Endothelial cell of umbilical vein (primary cell): ENCODE data around the gene IGFL2. TPM values are rescaled to one million over a fixed set of nuclear protein-coding genes. Genes with fewer than 3 reads are reported as not detected.

Source experiments
- BruUV-seq: library from RNA; stranded (reverse); fragments of 400-500 nt; replicated peaks from 2 replicates; lab custom pipeline; 2021; lab: Mats Ljungman, UMichigan
- CTCF ChIA-PET: fragments of 300-600, 350-600 bp; sonication (Branson Sonifier 250); formaldehyde crosslinking; loops from one replicate; lab custom pipeline; 2021; ENCODE audit warnings: antibody characterized with exemption, inconsistent platforms; lab: Charles Lee
- POLR2A ChIA-PET: fragments of 300-600, 350-600 bp; sonication (Branson Sonifier 250); formaldehyde crosslinking; loops from one replicate; lab custom pipeline; 2021; ENCODE audit warnings: antibody characterized with exemption, inconsistent platforms; lab: Charles Lee
- DNase-seq: peaks from one replicate; pipeline ENCODE4 v3.0.0-alpha.2; 2011; ENCODE audit warnings: low read depth, low spot score
- FAIRE-seq: peaks from 2 replicates; lab custom pipeline; 2011; peaks lifted over from hg19 to GRCh38; lab: Jason Lieb, UNC
- H2AFZ ChIP-seq: 2 replicates; pipeline ENCODE4 v1.6.0; 2012; ENCODE audit warnings: low read depth, low read length, control low read depth, inconsistent platforms
- H3K27ac ChIP-seq: 2 replicates; pipeline ENCODE4 v1.5.1; 2011; ENCODE audit warnings: low read depth, mild to moderate bottlenecking, control low read depth, low read length, moderate library complexity; ENCODE audit not compliant: insufficient read depth
- H3K27me3 ChIP-seq, 2 experiments: 2 replicates each; pipeline versions ENCODE4 v1.6.0 to v1.6.1; 2011; ENCODE audit warnings: low read length in 2 of 2, mixed read lengths in 1 of 2; ENCODE audit not compliant: control insufficient read depth in 2 of 2, insufficient read depth in 2 of 2
- H3K36me3 ChIP-seq, 2 experiments: 2 replicates in 1 of 2; 3 replicates in 1 of 2; pipeline ENCODE4 v1.5.1; 2011; ENCODE audit warnings: low read length in 2 of 2, mild to moderate bottlenecking in 1 of 2, moderate library complexity in 1 of 2; ENCODE audit not compliant: control insufficient read depth in 2 of 2, insufficient read depth in 2 of 2; ENCODE audit errors: extremely low read depth in 1 of 2
- H3K4me1 ChIP-seq: 3 replicates; pipeline ENCODE4 v1.5.1; 2011; ENCODE audit warnings: mild to moderate bottlenecking, low read length; ENCODE audit not compliant: control insufficient read depth, insufficient read depth; ENCODE audit errors: extremely low read depth
- H3K4me2 ChIP-seq: 2 replicates; pipeline ENCODE4 v1.6.1; 2011; ENCODE audit warnings: low read length, control low read depth, mixed read lengths; ENCODE audit not compliant: insufficient read depth
- H3K4me3 ChIP-seq, 3 experiments: fragments of 200-600 bp in 1 of 3; sonication (generic), shearing (Covaris generic) in 1 of 3; replicated peaks in 1 of 3; 2 replicates each; pipeline ENCODE4 v1.5.1; 2011 to 2016; ENCODE audit warnings: control low read depth in 3 of 3, low read length in 3 of 3, mild to moderate bottlenecking in 2 of 3, inconsistent platforms in 1 of 3, low read depth in 1 of 3, moderate library complexity in 1 of 3; ENCODE audit not compliant: insufficient read depth in 1 of 3
- H3K79me2 ChIP-seq: 2 replicates; pipeline ENCODE4 v1.6.0; 2012; ENCODE audit warnings: low read length, inconsistent platforms; ENCODE audit not compliant: control insufficient read depth, insufficient read depth
- H3K9ac ChIP-seq: replicated peaks from 2 replicates; pipeline ENCODE3; 2011; ENCODE audit warnings: low read length, control low read depth; ENCODE audit not compliant: insufficient read depth; ENCODE audit errors: extremely low read depth
- H3K9me1 ChIP-seq: replicated peaks from 3 replicates; pipeline ENCODE4 v1.6.0; 2011; ENCODE audit warnings: mild to moderate bottlenecking, low read length; ENCODE audit not compliant: control insufficient read depth, insufficient read depth; ENCODE audit errors: extremely low read depth
- H3K9me3 ChIP-seq: replicated peaks from 2 replicates; pipeline ENCODE4 v1.5.1; 2012; ENCODE audit warnings: low read length, inconsistent platforms; ENCODE audit not compliant: control insufficient read depth, insufficient read depth
- H4K20me1 ChIP-seq: replicated peaks from 2 replicates; pipeline ENCODE3; 2011; ENCODE audit warnings: mild to moderate bottlenecking, low read length; ENCODE audit not compliant: control insufficient read depth, insufficient read depth; ENCODE audit errors: extremely low read depth
- EZH2 ChIP-seq: IDR thresholded peaks from 2 replicates; pipeline ENCODE4 v1.6.1; 2012; ENCODE audit warnings: borderline replicate concordance, low read depth, mild to moderate bottlenecking, moderate library complexity, low read length, inconsistent platforms; ENCODE audit not compliant: severe bottlenecking
- FOS ChIP-seq: IDR thresholded peaks from 2 replicates; pipeline ENCODE4 v1.6.1; 2011; ENCODE audit warnings: mild to moderate bottlenecking, low read length, moderate library complexity, borderline replicate concordance; ENCODE audit not compliant: insufficient read depth
- GATA2 ChIP-seq: IDR thresholded peaks from 2 replicates; pipeline ENCODE4 v1.7.0; 2011; ENCODE audit warnings: low read depth, mild to moderate bottlenecking, moderate library complexity, mixed read lengths, low read length; ENCODE audit not compliant: insufficient read length, insufficient read depth
- JUN ChIP-seq: IDR thresholded peaks from 2 replicates; pipeline ENCODE4 v1.6.1; 2011; ENCODE audit warnings: borderline replicate concordance, low read depth; ENCODE audit not compliant: insufficient read length, insufficient read depth
- MYC ChIP-seq: IDR thresholded peaks from one replicate; pipeline ENCODE4 v1.6.1; 2011; ENCODE audit warnings: mild to moderate bottlenecking, low read depth, low read length
- POLR2A ChIP-seq: IDR thresholded peaks from 2 replicates; pipeline ENCODE4 v1.6.1; 2012; ENCODE audit warnings: low read depth, mild to moderate bottlenecking, control low read depth, low read length
- POLR2AphosphoS5 ChIP-seq: IDR thresholded peaks from 2 replicates; pipeline ENCODE4 v1.6.1; 2012; ENCODE audit warnings: low read depth, mild to moderate bottlenecking, control low read depth, low read length, moderate library complexity; ENCODE audit not compliant: insufficient read depth
- dilution Hi-C: fragments of 300-500 bp; cut with MboI; formaldehyde crosslinking; loops from one replicate; pipeline ENCODE4 v1.15.0; 2019; ENCODE audit warnings: low sequenced_read_pairs; ENCODE audit not compliant: extremely low pct_ligation_motif_present
- intact Hi-C: fragments of 100-400 bp; cut with micrococcal nuclease; formaldehyde crosslinking; loops from one replicate; pipeline ENCODE4 v1.10.0; 2022
- polyA plus RNA-seq, 4 experiments: library from polyadenylated mRNA; depleted of rRNA in 3 of 4; stranded (reverse) in 3 of 4; unstranded in 1 of 4; fragments of >200 nt; gene quantifications; 2 replicates each; pipeline versions ENCODE4 v1.2.1 to v1.2.3, GENCODE V29; 2011 to 2012; ENCODE audit warnings: missing spikeins in 1 of 4
- total RNA-seq: library from RNA; stranded (reverse); gene quantifications from 2 replicates; pipeline ENCODE4 v1.2.3, GENCODE V29; 2021
- TF ChIP-seq, protein P1 (sequence below): IDR thresholded peaks from 2 replicates; pipeline ENCODE4 v1.6.1; 2011; ENCODE audit not compliant: insufficient read depth, insufficient read length
- TF ChIP-seq, protein P2 (sequence below), 2 donors: IDR thresholded peaks; 1 replicate in 1 of 2; 2 replicates in 1 of 2; pipeline ENCODE4 v1.5.1; 2011; ENCODE audit warnings: low read length in 2 of 2, mild to moderate bottlenecking in 2 of 2, moderate library complexity in 2 of 2, control low read depth in 1 of 2, inconsistent platforms in 1 of 2, low read depth in 1 of 2; ENCODE audit not compliant: insufficient read depth in 1 of 2; ENCODE audit errors: extremely low read depth in 1 of 2

Gene IGFL2
- total and polyA plus RNA-seq, 2 donors (not counting 3 experiments of a cell fraction or from before 2014, with no cell fraction given) = not detected

DNA sequence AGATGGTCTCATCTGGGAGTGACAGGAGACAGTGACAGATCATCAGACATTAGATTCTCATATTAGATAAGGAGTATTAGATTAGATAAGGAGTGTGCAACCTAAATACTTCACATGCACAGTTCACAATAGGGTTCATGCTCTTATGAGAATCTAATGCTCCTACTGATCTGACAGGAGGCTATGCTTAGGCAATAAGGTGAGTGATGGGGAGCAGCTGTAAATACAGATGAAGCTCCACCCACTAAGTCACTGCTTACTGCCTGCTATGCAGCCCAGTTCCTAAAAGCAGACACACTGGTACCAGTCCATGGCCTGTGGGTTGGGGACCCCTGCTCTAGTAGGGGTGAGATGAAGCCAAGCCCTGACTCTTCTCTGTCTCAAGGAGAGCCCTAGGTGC lies 13.5 kb upstream of the IGFL2 start:
- ChIA-PET POLR2A (no interaction called here), CTCF (no interaction called here)
- no TSS peak for BruUV-seq
- dilution Hi-C loops = no loop called here
- peaks cover 0 to 24% of the 10 kb centered on the region in 2 experiments for H3K27me3 ChIP-seq
- H4K20me1 ChIP-seq = no peaks in the 10 kb centered on the region
- H3K27ac ChIP-seq = no peak overlapping the region
- TF ChIP-seq MYC (no peak), POLR2A (no peak), FOS (no peak), EZH2 (no peak), POLR2AphosphoS5 (no peak), GATA2 (no peak), JUN (no peak)
- TF ChIP-seq, protein P1, sequence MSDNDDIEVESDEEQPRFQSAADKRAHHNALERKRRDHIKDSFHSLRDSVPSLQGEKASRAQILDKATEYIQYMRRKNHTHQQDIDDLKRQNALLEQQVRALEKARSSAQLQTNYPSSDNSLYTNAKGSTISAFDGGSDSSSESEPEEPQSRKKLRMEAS = no peak
- TF ChIP-seq, protein P2, sequence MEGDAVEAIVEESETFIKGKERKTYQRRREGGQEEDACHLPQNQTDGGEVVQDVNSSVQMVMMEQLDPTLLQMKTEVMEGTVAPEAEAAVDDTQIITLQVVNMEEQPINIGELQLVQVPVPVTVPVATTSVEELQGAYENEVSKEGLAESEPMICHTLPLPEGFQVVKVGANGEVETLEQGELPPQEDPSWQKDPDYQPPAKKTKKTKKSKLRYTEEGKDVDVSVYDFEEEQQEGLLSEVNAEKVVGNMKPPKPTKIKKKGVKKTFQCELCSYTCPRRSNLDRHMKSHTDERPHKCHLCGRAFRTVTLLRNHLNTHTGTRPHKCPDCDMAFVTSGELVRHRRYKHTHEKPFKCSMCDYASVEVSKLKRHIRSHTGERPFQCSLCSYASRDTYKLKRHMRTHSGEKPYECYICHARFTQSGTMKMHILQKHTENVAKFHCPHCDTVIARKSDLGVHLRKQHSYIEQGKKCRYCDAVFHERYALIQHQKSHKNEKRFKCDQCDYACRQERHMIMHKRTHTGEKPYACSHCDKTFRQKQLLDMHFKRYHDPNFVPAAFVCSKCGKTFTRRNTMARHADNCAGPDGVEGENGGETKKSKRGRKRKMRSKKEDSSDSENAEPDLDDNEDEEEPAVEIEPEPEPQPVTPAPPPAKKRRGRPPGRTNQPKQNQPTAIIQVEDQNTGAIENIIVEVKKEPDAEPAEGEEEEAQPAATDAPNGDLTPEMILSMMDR (IDR thresholded peaks at IDR 0.05; ENCODE audit: extremely low read depth in 1 of 2, insufficient read depth in 1 of 2, low read depth in 1 of 2, low read length in 2 of 2) = no peak
- no peak overlapping the region for H3K4me2 ChIP-seq
- H3K9me3 ChIP-seq = no peaks in the 10 kb centered on the region
- no peaks in the 10 kb centered on the region for H3K36me3 ChIP-seq
- DNase-seq (no peak), FAIRE-seq (peak; percentile 21)
- no peaks in the 10 kb centered on the region for H3K9me1 ChIP-seq
- H2AFZ ChIP-seq = no peak overlapping the region
- H3K79me2 ChIP-seq = no peaks in the 10 kb centered on the region
- H3K9ac ChIP-seq = no peak overlapping the region
- H3K4me1 ChIP-seq = peaks cover 21% of the 10 kb centered on the region
- H3K4me3 ChIP-seq = no peak overlapping the region
- intact Hi-C loops = no loop called here
